GM19438 (cell line): ENCODE measurements around the gene LILRA5.
"Not testable (repeated sequence)": the region's sequence is repeated elsewhere in the genome, so short reads cannot be mapped to it uniquely, and the experiment has no call there.

Experiments used
- ATAC-seq: cut with Tn5 transposase; IDR thresholded peaks from one replicate; pipeline ENCODE4 v1.9.1; 2021; ENCODE audit warnings: low read depth; ENCODE audit not compliant: unreplicated experiment

The LILRA5 gene

GRCh38 chr19:54307389-54308020, 5.5 kb downstream of the LILRA5 start:
- ATAC-seq, result no peak

- ATAC-seq, result no peak
These were observed 7.8 kb downstream of the LILRA5 start for GRCh38 chr19:54305141-54305540.

GRCh38 chr19:54302257-54302656, 10.7 kb downstream of the LILRA5 start:
- no peak for ATAC-seq

- ATAC-seq, result no peak
These were observed 13.5 kb downstream of the LILRA5 start for GRCh38 chr19:54299515-54299914.

- ATAC-seq, result no peak
These were observed 13.9 kb downstream of the LILRA5 start for GRCh38 chr19:54299126-54299498.

- no peak for ATAC-seq
These were observed 14.4 kb downstream of the LILRA5 start for GRCh38 chr19:54298357-54299125.

GRCh38 chr19:54297759-54298305, 15.1 kb downstream of the LILRA5 start:
- ATAC-seq, result no peak

GRCh38 chr19:54294539-54294938, 18.4 kb downstream of the LILRA5 start:
- ATAC-seq, result no peak

- not testable (repeated sequence) for ATAC-seq
These were observed 23.8 kb downstream of the LILRA5 start for GRCh38 chr19:54289160-54289559.

- ATAC-seq, result no peak
These were observed 25.5 kb downstream of the LILRA5 start for GRCh38 chr19:54287456-54287855.

- ATAC-seq, result not testable (repeated sequence)
These were observed 26.7 kb downstream of the LILRA5 start for GRCh38 chr19:54286283-54286682.

GRCh38 chr19:54285427-54286056, 27.4 kb downstream of the LILRA5 start:
- ATAC-seq, result not testable (repeated sequence)

- no peak for ATAC-seq
These were observed 30.1 kb downstream of the LILRA5 start for GRCh38 chr19:54282686-54283470.

GRCh38 chr19:54281729-54282075, 31.3 kb downstream of the LILRA5 start:
- ATAC-seq, result not testable (repeated sequence)

- no peak for ATAC-seq
These were observed 31.8 kb downstream of the LILRA5 start, which contains the start of gene LILRB2 for GRCh38 chr19:54281007-54281728. Gene LILRB2, minus strand, starts transcription at chr19:54281110. Its CDS starts 614 bp downstream, at chr19:54280496.

GRCh38 chr19:54280441-54280840, 32.5 kb downstream of the LILRA5 start:
- not testable (repeated sequence) for ATAC-seq

GRCh38 chr19:54280025-54280424, 32.9 kb downstream of the LILRA5 start:
- ATAC-seq, result not testable (repeated sequence)

- no peak for ATAC-seq
These were observed 33.5 kb downstream of the LILRA5 start for GRCh38 chr19:54279406-54279962.

GRCh38 chr19:54278571-54279195, 34.3 kb downstream of the LILRA5 start:
- ATAC-seq, result not testable (repeated sequence)
